H1 (cell line): ENCODE measurements around the gene BBIP1. TPM values are rescaled to one million over a fixed set of nuclear protein-coding genes. Genes with fewer than 3 reads are reported as not detected.

Experiments used
- CTCF ChIA-PET: fragments of 300-600 bp; sonication (Branson Sonifier 250); formaldehyde crosslinking; loops from one replicate; lab custom pipeline; 2021; ENCODE audit not compliant: partially characterized antibody; lab: Charles Lee
- POLR2A ChIA-PET: fragments of 300-600 bp; sonication (Branson Sonifier 250); formaldehyde crosslinking; loops from one replicate; lab custom pipeline; 2021; ENCODE audit warnings: inconsistent platforms; ENCODE audit not compliant: partially characterized antibody; lab: Charles Lee
- DNase-seq, 2 experiments: peaks; one replicate each; pipeline versions ENCODE4 v3.0.0 to v3.0.0-alpha.2; 2010 to 2022; ENCODE audit warnings: low spot score in 2 of 2, low read depth in 1 of 2, mixed read lengths in 1 of 2
- FAIRE-seq: peaks from 2 replicates; lab custom pipeline; 2011; peaks lifted over from hg19 to GRCh38; lab: Jason Lieb, UNC
- H2AFZ ChIP-seq: 2 replicates; pipeline ENCODE4 v1.8.1; 2012; ENCODE audit warnings: low read length, inconsistent platforms
- H2AK5ac ChIP-seq: 2 replicates; pipeline ENCODE4 v1.6.1; 2013; ENCODE audit warnings: low read depth, low read length
- H2BK120ac ChIP-seq: replicated peaks from 2 replicates; pipeline ENCODE3; 2013; ENCODE audit warnings: low read depth, low read length, inconsistent platforms
- H2BK12ac ChIP-seq: 2 replicates; pipeline ENCODE4 v1.6.1; 2013; ENCODE audit warnings: low read depth, low read length
- H2BK15ac ChIP-seq: 2 replicates; pipeline ENCODE4 v1.6.1; 2013; ENCODE audit warnings: low read length
- H2BK20ac ChIP-seq: 2 replicates; pipeline ENCODE4 v1.6.1; 2013; ENCODE audit warnings: low read length
- H2BK5ac ChIP-seq: 2 replicates; pipeline ENCODE4 v1.6.1; 2013; ENCODE audit warnings: low read depth, low read length
- H3K14ac ChIP-seq: 2 replicates; pipeline ENCODE4 v1.6.1; 2013; ENCODE audit warnings: inconsistent platforms; ENCODE audit not compliant: insufficient read length
- H3K18ac ChIP-seq: 2 replicates; pipeline ENCODE4 v1.6.1; 2013; ENCODE audit warnings: low read length; ENCODE audit errors: extremely low read depth
- H3K23ac ChIP-seq: 2 replicates; pipeline ENCODE4 v1.6.1; 2013; ENCODE audit warnings: inconsistent platforms; ENCODE audit not compliant: insufficient read length
- H3K23me2 ChIP-seq: 2 replicates; pipeline ENCODE4 v1.6.1; 2013; ENCODE audit warnings: low read depth, low read length
- H3K27ac ChIP-seq: 2 replicates; pipeline ENCODE4 v1.6.1; 2011; ENCODE audit warnings: low read depth, low read length, inconsistent platforms
- H3K27me3 ChIP-seq, 4 experiments: replicated peaks in 1 of 4; 1 replicate in 1 of 4; 2 replicates in 3 of 4; pipeline versions ENCODE4 v1.6.1 to v1.8.1; 2011 to 2013; ENCODE audit warnings: low read length in 3 of 4, mild to moderate bottlenecking in 3 of 4, inconsistent platforms in 2 of 4, mixed read lengths in 2 of 4, moderate library complexity in 1 of 4; ENCODE audit not compliant: control insufficient read depth in 3 of 4, insufficient read depth in 3 of 4; ENCODE audit errors: extremely low read depth in 1 of 4
- H3K36me3 ChIP-seq, 4 experiments: 2 replicates each; pipeline versions ENCODE4 v1.6.1 to v1.8.1; 2011 to 2013; ENCODE audit warnings: mild to moderate bottlenecking in 4 of 4, low read length in 3 of 4, moderate library complexity in 2 of 4, control low read depth in 1 of 4, inconsistent platforms in 1 of 4; ENCODE audit not compliant: insufficient read depth in 4 of 4, control insufficient read depth in 2 of 4
- H3K4ac ChIP-seq: replicated peaks from 2 replicates; pipeline ENCODE3; 2013; ENCODE audit warnings: low read length, low read depth, mixed read lengths, inconsistent platforms; ENCODE audit not compliant: insufficient read length
- H3K4me1 ChIP-seq, 4 experiments: replicated peaks in 1 of 4; 1 replicate in 1 of 4; 2 replicates in 3 of 4; pipeline versions ENCODE4 v1.6.1 to v1.8.1; 2011 to 2013; ENCODE audit warnings: low read length in 3 of 4, inconsistent platforms in 2 of 4, mixed read lengths in 1 of 4; ENCODE audit not compliant: insufficient read depth in 4 of 4, control insufficient read depth in 3 of 4
- H3K4me2 ChIP-seq, 2 experiments: 2 replicates each; pipeline versions ENCODE4 v1.6.1 to v1.8.1; 2011 to 2013; ENCODE audit warnings: low read depth in 2 of 2, low read length in 2 of 2, control low read depth in 1 of 2, inconsistent platforms in 1 of 2, mild to moderate bottlenecking in 1 of 2; ENCODE audit not compliant: insufficient read depth in 1 of 2
- H3K4me3 ChIP-seq, 4 experiments: fragments of 200-600, 300-600 bp in 1 of 4; sonication (generic), shearing (Covaris generic), sonication (Bioruptor Twin) in 1 of 4; 2 replicates each; pipeline versions ENCODE4 v1.5.1 to v1.8.1; 2011 to 2016; ENCODE audit warnings: low read length in 4 of 4, low read depth in 3 of 4, control low read depth in 2 of 4, inconsistent platforms in 2 of 4, mild to moderate bottlenecking in 2 of 4, mixed read lengths in 1 of 4, moderate library complexity in 1 of 4; ENCODE audit not compliant: insufficient read depth in 2 of 4; ENCODE audit errors: extremely low read depth in 1 of 4
- H3K56ac ChIP-seq: replicated peaks from 2 replicates; pipeline ENCODE3; 2013; ENCODE audit warnings: low read depth, mild to moderate bottlenecking, mixed read lengths, low read length, inconsistent platforms; ENCODE audit not compliant: insufficient read length
- H3K79me1 ChIP-seq: 2 replicates; pipeline ENCODE4 v1.6.1; 2013; ENCODE audit warnings: low read depth, low read length, control low read depth
- H3K79me2 ChIP-seq, 2 experiments: 2 replicates each; pipeline versions ENCODE4 v1.6.1 to v1.8.1; 2012 to 2013; ENCODE audit warnings: low read length in 2 of 2, mild to moderate bottlenecking in 2 of 2, inconsistent platforms in 1 of 2; ENCODE audit not compliant: insufficient read depth in 2 of 2, control insufficient read depth in 1 of 2
- H3K9ac ChIP-seq, 4 experiments: replicated peaks in 1 of 4; 1 replicate in 1 of 4; 2 replicates in 3 of 4; pipeline versions ENCODE4 v1.6.1 to v1.8.1; 2011 to 2013; ENCODE audit warnings: low read depth in 3 of 4, low read length in 3 of 4, control low read depth in 2 of 4, mild to moderate bottlenecking in 2 of 4, moderate library complexity in 2 of 4, inconsistent platforms in 1 of 4; ENCODE audit errors: extremely low read depth in 1 of 4
- H3K9me3 ChIP-seq, 2 experiments: 2 replicates each; pipeline versions ENCODE4 v1.6.1 to v1.8.1; 2012 to 2013; ENCODE audit warnings: mild to moderate bottlenecking in 2 of 2, moderate library complexity in 2 of 2, control low read depth in 1 of 2, inconsistent platforms in 1 of 2, low read depth in 1 of 2, low read length in 1 of 2, mixed read lengths in 1 of 2; ENCODE audit not compliant: insufficient read depth in 2 of 2
- H4K20me1 ChIP-seq, 2 experiments: replicated peaks in 1 of 2; 2 replicates each; pipeline versions ENCODE3 to v1.8.1; 2011 to 2013; ENCODE audit warnings: inconsistent platforms in 2 of 2, low read length in 2 of 2, mild to moderate bottlenecking in 1 of 2; ENCODE audit not compliant: insufficient read depth in 2 of 2, control insufficient read depth in 1 of 2
- H4K5ac ChIP-seq: 2 replicates; pipeline ENCODE4 v1.6.1; 2013; ENCODE audit warnings: low read length, low read depth, mixed read lengths, inconsistent platforms; ENCODE audit not compliant: insufficient read length
- H4K8ac ChIP-seq: 2 replicates; pipeline ENCODE4 v1.8.0; 2013; ENCODE audit warnings: mild to moderate bottlenecking, moderate library complexity, low read length, inconsistent platforms; ENCODE audit not compliant: insufficient read depth; ENCODE audit errors: extremely low read depth
- H4K91ac ChIP-seq: replicated peaks from 2 replicates; pipeline ENCODE3; 2013; ENCODE audit warnings: low read length, mixed read lengths, inconsistent platforms; ENCODE audit not compliant: insufficient read length
- BRCA1 ChIP-seq: IDR thresholded peaks from 2 replicates; pipeline ENCODE4 v1.6.1; 2012; ENCODE audit warnings: low read depth, low read length, improper control_type of control experiment
- CBX8 ChIP-seq: fragments of 300-800, 300-1000 bp; sonication (generic); IDR thresholded peaks from 2 replicates; pipeline ENCODE4 v1.7.1; 2016; ENCODE audit warnings: low read depth, low read length, borderline replicate concordance
- CHD2 ChIP-seq: IDR thresholded peaks from 2 replicates; pipeline ENCODE4 v1.6.1; 2012; ENCODE audit warnings: low read length, improper control_type of control experiment
- CREB1 ChIP-seq: IDR thresholded peaks from 2 replicates; pipeline ENCODE4 v1.6.1; 2012; ENCODE audit warnings: inconsistent platforms
- EGR1 ChIP-seq: IDR thresholded peaks from 2 replicates; pipeline ENCODE4 v1.6.1; 2011; ENCODE audit warnings: low read depth, low read length, borderline replicate concordance
- NRF1 ChIP-seq: IDR thresholded peaks from 2 replicates; pipeline ENCODE4 v1.6.1; 2011; ENCODE audit warnings: mild to moderate bottlenecking, low read depth, low read length, improper control_type of control experiment
- POLR2A ChIP-seq, 2 experiments: IDR thresholded peaks; 1 replicate in 1 of 2; 2 replicates in 1 of 2; pipeline ENCODE4 v1.6.1; 2011; ENCODE audit warnings: low read depth in 2 of 2, low read length in 2 of 2, mild to moderate bottlenecking in 2 of 2; ENCODE audit errors: control extremely low read depth in 1 of 2
- RNF2 ChIP-seq: fragments of 200-900, 300-1000 bp; sonication (generic); IDR thresholded peaks from 2 replicates; pipeline ENCODE4 v1.7.1; 2016; ENCODE audit warnings: borderline replicate concordance, low read depth, mild to moderate bottlenecking, antibody characterized with exemption, low read length; ENCODE audit not compliant: poor library complexity, severe bottlenecking; ENCODE audit errors: missing control alignments
- SP1 ChIP-seq: IDR thresholded peaks from 2 replicates; pipeline ENCODE4 v1.6.1; 2011; ENCODE audit warnings: low read depth, low read length
- SP2 ChIP-seq: IDR thresholded peaks from 2 replicates; pipeline ENCODE4 v1.6.1; 2012; ENCODE audit warnings: mild to moderate bottlenecking, low read length, inconsistent platforms
- SP4 ChIP-seq: IDR thresholded peaks from 2 replicates; pipeline ENCODE4 v1.6.1; 2012; ENCODE audit warnings: low read length, inconsistent platforms
- SUZ12 ChIP-seq: fragments of 200-600 bp; sonication (generic); IDR thresholded peaks from 2 replicates; pipeline ENCODE4 v1.6.1; 2012; ENCODE audit warnings: mild to moderate bottlenecking, inconsistent platforms, low read length, moderate library complexity, mixed read lengths
- polyA plus RNA-seq, 7 experiments: library from polyadenylated mRNA; depleted of rRNA in 3 of 7; stranded (reverse) in 5 of 7; unstranded in 2 of 7; fragments of >200 nt in 5 of 7; fragments of 200-250 nt in 2 of 7; gene quantifications; 1 replicate in 5 of 7; 2 replicates in 1 of 7; 4 replicates in 1 of 7; pipeline versions ENCODE4 v1.2.1 to v1.2.3, GENCODE V29; 2011 to 2013; ENCODE audit warnings: missing spikeins in 2 of 7, mixed read lengths in 2 of 7
- total RNA-seq: library from RNA; stranded (reverse); fragmentation: NEBNext Ultra II Directional; extraction: Animal tissue kit (Norgen Biotek cat#: 25700); gene quantifications from 2 replicates; pipeline ENCODE4 v1.2.1, GENCODE V29; 2021
- TF ChIP-seq, protein P1 (sequence below): IDR thresholded peaks from 2 replicates; pipeline ENCODE4 v1.6.1; 2011; ENCODE audit warnings: low read length, improper control_type of control experiment
- TF ChIP-seq, protein P2 (sequence below): IDR thresholded peaks from 2 replicates; pipeline ENCODE4 v1.6.1; 2012; ENCODE audit warnings: low read length, inconsistent platforms

BBIP1 gene
- total and polyA plus RNA-seq, 2 of the 8 experiments (the other 6 are each of a cell fraction or from before 2014, with no cell fraction given), result 8.8 to 19.6 TPM

DNA sequence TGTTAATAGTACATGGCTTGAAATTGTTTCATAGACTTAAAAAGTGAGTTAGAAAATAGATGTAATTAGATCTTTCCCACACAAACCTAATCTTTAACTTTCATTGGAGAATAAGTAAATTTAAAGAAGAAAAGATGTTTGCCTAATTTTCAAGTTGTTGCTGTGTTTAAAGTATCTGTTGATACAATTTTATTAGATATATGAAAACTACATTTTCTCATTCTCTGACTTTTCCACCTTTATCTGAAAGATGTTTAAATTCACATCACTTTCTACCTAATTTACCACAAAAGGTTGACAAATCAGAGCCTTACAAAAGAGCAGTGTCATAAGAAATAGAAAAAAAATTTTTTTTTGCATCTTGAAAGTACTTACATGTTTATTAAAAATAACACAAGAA, 46.2 kb upstream of the BBIP1 start:
- no peak overlapping the region for H2BK120ac ChIP-seq
- no peaks in the 10 kb centered on the region for H3K27me3 ChIP-seq
- H3K27ac ChIP-seq, result no peak overlapping the region
- H4K20me1 ChIP-seq, result no peaks in the 10 kb centered on the region
- H3K4me3 ChIP-seq, result no peak overlapping the region
- H3K4me2 ChIP-seq, result no peak overlapping the region
- no peak overlapping the region for H2AFZ ChIP-seq
- no peak for FAIRE-seq
- H2AK5ac ChIP-seq, result no peak overlapping the region
- H3K9me3 ChIP-seq, result no peaks in the 10 kb centered on the region
- H4K8ac ChIP-seq, result no peak overlapping the region
- H3K79me1 ChIP-seq, result no peaks in the 10 kb centered on the region
- no peak overlapping the region for H3K23ac ChIP-seq
- H2BK5ac ChIP-seq, result no peak overlapping the region
- peaks cover 0 to 3% (median 0%) of the 10 kb centered on the region in 4 experiments; a peak in 1 of 7 replicates for H3K4me1 ChIP-seq
- H2BK20ac ChIP-seq, result no peak overlapping the region
- H4K91ac ChIP-seq, result no peak overlapping the region
- no peaks in the 10 kb centered on the region for H3K23me2 ChIP-seq
- H3K18ac ChIP-seq, result no peak overlapping the region
- ChIA-PET POLR2A (no interaction called here), CTCF (no interaction called here)
- no peaks in the 10 kb centered on the region for H3K36me3 ChIP-seq
- no peak overlapping the region for H3K9ac ChIP-seq
- H2BK15ac ChIP-seq, result no peak overlapping the region
- no peak overlapping the region for H2BK12ac ChIP-seq
- no peak overlapping the region for H3K4ac ChIP-seq
- H3K14ac ChIP-seq, result no peak overlapping the region
- DNase-seq, result no peak
- H4K5ac ChIP-seq, result no peak overlapping the region
- H3K56ac ChIP-seq, result no peak overlapping the region
- H3K79me2 ChIP-seq, result peaks cover 0 to 74% of the 10 kb centered on the region in 2 experiments; a peak in 2 of 4 replicates
- TF ChIP-seq SUZ12, result no peak
- TF ChIP-seq POLR2A (IDR thresholded peaks at IDR 0.05; ENCODE audit: control extremely low read depth in 1 of 2, low read depth in 2 of 2, low read length in 2 of 2), result no peak
- no peak for TF ChIP-seq RNF2
- TF ChIP-seq, protein P1, sequence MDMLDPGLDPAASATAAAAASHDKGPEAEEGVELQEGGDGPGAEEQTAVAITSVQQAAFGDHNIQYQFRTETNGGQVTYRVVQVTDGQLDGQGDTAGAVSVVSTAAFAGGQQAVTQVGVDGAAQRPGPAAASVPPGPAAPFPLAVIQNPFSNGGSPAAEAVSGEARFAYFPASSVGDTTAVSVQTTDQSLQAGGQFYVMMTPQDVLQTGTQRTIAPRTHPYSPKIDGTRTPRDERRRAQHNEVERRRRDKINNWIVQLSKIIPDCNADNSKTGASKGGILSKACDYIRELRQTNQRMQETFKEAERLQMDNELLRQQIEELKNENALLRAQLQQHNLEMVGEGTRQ, result no peak
- no peak for TF ChIP-seq BRCA1
- TF ChIP-seq SP1, result no peak
- no peak for TF ChIP-seq EGR1
- TF ChIP-seq, protein P2, sequence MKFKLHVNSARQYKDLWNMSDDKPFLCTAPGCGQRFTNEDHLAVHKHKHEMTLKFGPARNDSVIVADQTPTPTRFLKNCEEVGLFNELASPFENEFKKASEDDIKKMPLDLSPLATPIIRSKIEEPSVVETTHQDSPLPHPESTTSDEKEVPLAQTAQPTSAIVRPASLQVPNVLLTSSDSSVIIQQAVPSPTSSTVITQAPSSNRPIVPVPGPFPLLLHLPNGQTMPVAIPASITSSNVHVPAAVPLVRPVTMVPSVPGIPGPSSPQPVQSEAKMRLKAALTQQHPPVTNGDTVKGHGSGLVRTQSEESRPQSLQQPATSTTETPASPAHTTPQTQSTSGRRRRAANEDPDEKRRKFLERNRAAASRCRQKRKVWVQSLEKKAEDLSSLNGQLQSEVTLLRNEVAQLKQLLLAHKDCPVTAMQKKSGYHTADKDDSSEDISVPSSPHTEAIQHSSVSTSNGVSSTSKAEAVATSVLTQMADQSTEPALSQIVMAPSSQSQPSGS, result no peak
- TF ChIP-seq SP4, result no peak
- TF ChIP-seq CREB1, result no peak
- TF ChIP-seq CHD2, result no peak
- TF ChIP-seq NRF1, result no peak
- TF ChIP-seq SP2, result no peak
- no peak for TF ChIP-seq CBX8
